Subcutaneous adipose tissue (tissue), 4 donors: ENCODE data around the gene MTF2. TPM values are rescaled to one million over a fixed set of nuclear protein-coding genes. Genes with fewer than 3 reads are reported as not detected.

Experiments
- CTCF ChIP-seq: fragments of 450-650 bp; IDR thresholded peaks from one replicate; pipeline ENCODE4 v1.5.1; 2016; ENCODE audit warnings: low read depth, mild to moderate bottlenecking, control low read depth, antibody characterized with exemption, moderate library complexity
- total RNA-seq, 4 donors: library from RNA; depleted of rRNA; stranded (reverse); fragments of >200 nt; gene quantifications; one replicate each; pipeline ENCODE4 v1.1.0, GENCODE V29; 2016

Gene MTF2
- total RNA-seq, 4 donors from 2014 or later: 16.3 to 24.0 (median 19.9) TPM

- no peak for TF ChIP-seq CTCF
Observed at GRCh38 chr1:93042187-93043056, 36.7 kb upstream of the MTF2 start.

- TF ChIP-seq CTCF: no peak
Observed at GRCh38 chr1:93043057-93043557, 36.0 kb upstream of the MTF2 start.

GRCh38 chr1:93047618-93048017 lies 31.5 kb upstream of the MTF2 start:
- TF ChIP-seq CTCF: no peak

GRCh38 chr1:93051961-93052360 lies 27.1 kb upstream of the MTF2 start:
- no peak for TF ChIP-seq CTCF

- no peak for TF ChIP-seq CTCF
Observed at GRCh38 chr1:93056214-93056613, 22.9 kb upstream of the MTF2 start.

- TF ChIP-seq CTCF: no peak
Observed at GRCh38 chr1:93056649-93057048, 22.4 kb upstream of the MTF2 start.

- TF ChIP-seq CTCF: no peak
Observed at GRCh38 chr1:93061895-93062792, 16.9 kb upstream of the MTF2 start.
